ENCODE measurements around the gene PRR16.

GRCh38 chr5:120517607-120518252 lies 53.6 kb downstream of the PRR16 start:
- peak; percentile 55; the same call in 1 of the 2 replicates for TF ChIP-seq ZFP3 (CRISPR knock-in tag; IDR thresholded peaks at IDR 0.05)
- 0 out of 2 replicates have a peak, but pooled peaks have one; percentile 19 for TF ChIP-seq TSHZ2 (CRISPR knock-in tag; IDR thresholded peaks at IDR 0.05)
- peak; percentile 13; the same call in 1 of the 2 replicates for TF ChIP-seq ISL1 (CRISPR knock-in tag; IDR thresholded peaks at IDR 0.05)
- TF ChIP-seq OSR1 (CRISPR knock-in tag; IDR thresholded peaks at IDR 0.05) = no peak
- no peak for TF ChIP-seq TOX (CRISPR knock-in tag; IDR thresholded peaks at IDR 0.05; ENCODE audit: borderline replicate concordance)
- no peak for TF ChIP-seq ARNTL (CRISPR knock-in tag; IDR thresholded peaks at IDR 0.05; ENCODE audit: borderline replicate concordance, low read depth)
- TF ChIP-seq RARB (CRISPR knock-in tag; IDR thresholded peaks at IDR 0.05) = no peak
- TF ChIP-seq ZFP30 (CRISPR knock-in tag; IDR thresholded peaks at IDR 0.05) = no peak
- TF ChIP-seq PATZ1 (CRISPR knock-in tag; IDR thresholded peaks at IDR 0.05; ENCODE audit: borderline replicate concordance) = no peak
- TF ChIP-seq ZNF565 (CRISPR knock-in tag; conservative IDR thresholded peaks at IDR 0.05; ENCODE audit: low read depth) = no peak
- TF ChIP-seq ZNF70 (CRISPR knock-in tag; IDR thresholded peaks at IDR 0.05) = no peak
